ENCODE data around the gene PRPS1.

DNA sequence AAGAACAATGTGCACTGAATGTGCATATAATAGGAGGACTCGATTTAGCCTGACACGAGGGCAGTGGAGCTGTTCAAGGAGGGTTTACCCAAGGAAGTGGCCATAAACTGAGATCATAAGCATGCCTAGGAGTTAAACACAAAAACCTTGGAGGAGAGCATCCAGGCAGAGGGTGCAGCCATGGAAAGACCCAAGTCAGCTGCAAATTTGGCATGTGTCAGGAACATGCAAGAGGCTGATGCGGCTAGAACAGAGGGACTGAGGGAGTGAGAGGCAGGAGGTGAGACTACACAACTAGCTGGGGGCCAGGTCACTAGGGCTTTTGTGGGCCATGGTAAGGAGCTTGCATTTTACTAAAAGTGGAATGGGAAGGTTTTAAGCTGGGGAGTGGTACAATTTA, 55.6 kb downstream of the PRPS1 start:
- TF ChIP-seq CTCF (conservative IDR thresholded peaks at IDR 0.05; ENCODE audit: low read length) (no peak), EZH2phosphoT487 (IDR thresholded peaks at IDR 0.05; ENCODE audit: borderline replicate concordance, low read depth, low read length) (no peak)
